Stimulated activated CD8-positive, alpha-beta memory T cell treated with anti-CD3 and anti-CD28 coated beads, Interleukin-7, amount 100 ng/mL, for 4 hours (primary cell): ENCODE data around the gene HCN2.
"Not testable (repeated sequence)": the region's sequence is repeated elsewhere in the genome, so short reads cannot be mapped to it uniquely, and the experiment has no call there.

Source experiments
- DNase-seq, 2 donors: peaks; one replicate each; pipeline ENCODE4 v3.0.0-alpha.2; 2020; ENCODE audit warnings: low read depth in 2 of 2

HCN2 gene

DNA sequence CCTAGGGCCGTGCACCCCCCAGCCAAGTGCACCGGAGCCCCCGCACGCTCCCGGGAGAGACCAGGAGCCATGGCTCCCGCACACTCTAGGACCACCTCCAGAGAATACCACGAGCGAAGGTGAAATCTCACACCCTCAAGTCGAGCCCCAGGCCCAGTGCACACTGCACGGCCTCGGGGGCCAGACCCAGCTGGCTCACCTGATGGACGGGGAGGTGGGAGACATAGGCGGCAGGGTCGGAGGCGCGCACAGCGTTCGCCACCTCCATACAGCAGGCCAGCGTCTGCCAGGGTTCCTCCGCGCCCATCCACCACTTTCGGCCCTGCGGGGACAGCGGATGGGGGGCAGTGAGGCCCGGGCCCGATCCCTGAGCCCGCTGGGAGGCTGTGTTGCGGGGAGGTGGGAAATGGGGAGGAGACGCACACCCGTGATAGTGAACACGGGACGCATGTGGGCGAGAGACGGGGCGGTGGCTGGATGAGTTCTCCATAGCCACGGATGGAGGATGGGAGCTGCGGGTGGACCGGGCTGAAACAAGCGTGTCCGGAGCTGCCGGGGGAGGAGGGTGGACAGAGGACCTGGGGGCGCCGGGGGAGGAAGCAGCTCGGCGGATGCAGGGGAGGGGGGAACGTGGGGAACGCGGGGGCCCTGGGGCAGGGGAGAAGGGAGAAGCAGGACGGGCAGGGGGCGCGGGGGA, 30.6 kb downstream of the HCN2 start:
- DNase-seq, result no peak

DNA sequence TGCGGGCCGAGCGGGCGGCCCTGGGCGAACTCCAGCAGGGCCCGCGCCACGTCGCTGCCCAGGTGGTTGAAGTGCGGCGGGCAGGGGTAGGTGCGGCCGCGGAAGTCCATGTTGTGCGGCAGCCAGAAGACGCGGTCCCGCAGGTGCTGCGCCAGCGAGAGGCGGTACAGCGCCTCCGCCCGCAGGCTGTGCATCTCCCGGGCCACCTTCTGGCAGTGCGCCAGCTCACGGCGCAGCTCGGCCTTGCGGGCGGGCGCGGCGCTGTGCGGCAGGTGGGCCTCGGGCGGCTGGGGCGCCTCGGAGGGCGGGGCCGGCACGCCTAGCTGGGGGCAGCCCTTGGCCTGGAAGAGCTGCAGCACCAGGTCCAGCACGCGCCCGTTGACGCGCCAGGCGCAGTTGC, 31.5 kb downstream of the HCN2 start:
- not testable (repeated sequence) for DNase-seq

DNA sequence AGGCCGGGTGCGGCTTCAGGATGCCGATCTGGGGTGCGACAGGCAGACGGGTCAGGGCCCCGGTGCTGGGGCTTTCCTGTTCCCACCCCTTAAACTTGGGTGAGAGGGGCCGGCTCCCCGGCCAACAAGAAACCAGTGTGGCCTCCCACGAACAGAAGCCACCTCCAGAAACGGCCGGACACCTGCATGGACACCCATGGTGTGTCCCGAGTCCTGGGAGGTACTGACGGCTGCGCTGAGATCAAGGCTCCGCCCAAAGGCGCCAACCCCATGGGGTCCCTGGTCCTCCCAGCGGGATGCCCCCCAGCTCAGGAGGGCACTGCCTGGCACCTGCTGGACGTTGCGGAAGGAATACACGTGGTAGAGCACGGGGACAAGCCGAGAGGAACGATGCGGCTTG, 32.1 kb downstream of the HCN2 start:
- no peak for DNase-seq

DNA sequence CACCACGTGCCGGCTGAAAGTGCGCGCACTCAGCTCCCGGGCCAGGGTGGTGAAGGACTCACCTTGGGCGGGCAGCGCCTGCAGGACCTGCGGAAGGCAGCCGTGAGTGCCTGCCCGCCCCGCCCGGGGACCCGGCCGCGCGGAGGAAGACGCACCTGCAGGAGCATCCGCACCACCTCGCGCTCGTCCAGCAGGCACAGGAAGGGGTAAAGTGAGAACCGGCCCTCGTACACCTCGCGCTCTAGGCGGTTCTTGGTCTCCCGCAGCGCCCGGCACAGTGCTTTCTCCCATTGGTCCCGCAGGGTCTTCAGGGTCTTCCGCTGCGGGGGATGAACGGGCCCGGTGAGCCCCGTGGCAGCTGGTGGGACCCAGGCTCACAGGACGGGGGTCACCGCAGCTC, 33.0 kb downstream of the HCN2 start:
- DNase-seq, result no peak

DNA sequence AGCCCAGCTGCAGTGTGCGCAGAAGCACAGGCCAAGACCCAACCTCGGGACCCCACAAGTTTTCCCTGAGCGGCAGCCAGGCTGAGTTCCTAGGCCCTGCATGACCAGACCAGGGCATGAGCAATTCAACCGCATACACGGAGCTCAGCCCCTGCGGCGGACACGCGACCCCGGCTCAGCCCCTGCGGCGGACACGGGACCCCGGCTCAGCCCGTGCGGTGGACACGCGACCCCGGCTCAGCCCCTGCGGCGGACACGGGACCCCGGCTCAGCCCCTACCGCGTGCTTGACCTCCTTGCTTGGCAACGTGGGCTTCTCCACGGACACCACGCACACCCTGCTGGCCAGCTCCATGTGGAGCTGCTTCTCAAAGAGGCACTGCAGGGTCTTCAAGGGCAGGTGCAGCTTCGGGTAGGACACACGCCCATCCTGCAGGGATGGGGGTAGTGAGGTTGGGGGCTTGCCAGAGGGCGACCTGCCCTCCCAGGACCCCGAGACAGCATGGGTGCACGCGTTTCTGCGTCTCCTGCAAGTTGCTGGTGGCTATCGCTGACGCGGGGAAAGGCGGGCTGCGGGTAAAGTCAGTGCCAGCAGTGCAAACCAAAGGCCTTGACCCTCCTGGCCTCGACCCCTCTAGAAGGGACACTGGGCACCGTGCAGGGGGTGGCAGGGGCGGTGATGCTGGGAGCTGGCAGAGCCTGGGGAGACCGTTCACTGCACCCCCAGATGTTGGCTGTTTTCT, 33.7 kb downstream of the HCN2 start:
- DNase-seq, result no peak

DNA sequence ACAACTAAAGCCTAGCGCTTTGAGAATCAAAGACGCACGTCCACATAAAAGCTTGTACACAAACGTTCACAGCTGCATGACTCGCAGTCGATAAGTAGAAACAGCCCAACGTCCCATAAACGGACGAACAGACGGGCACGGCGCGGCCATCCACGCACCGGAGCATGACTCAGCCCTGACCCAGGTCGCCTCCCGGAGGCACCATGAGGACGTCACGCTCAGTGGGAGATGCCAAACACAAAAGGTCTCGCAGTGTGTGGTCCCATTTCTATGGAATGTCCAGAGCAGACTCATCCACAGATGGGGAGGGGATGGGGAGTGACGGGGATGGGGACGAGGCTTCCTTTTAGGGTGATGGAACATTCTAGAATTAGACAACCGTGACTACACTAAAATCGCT, 34.3 kb downstream of the HCN2 start:
- no peak for DNase-seq

DNA sequence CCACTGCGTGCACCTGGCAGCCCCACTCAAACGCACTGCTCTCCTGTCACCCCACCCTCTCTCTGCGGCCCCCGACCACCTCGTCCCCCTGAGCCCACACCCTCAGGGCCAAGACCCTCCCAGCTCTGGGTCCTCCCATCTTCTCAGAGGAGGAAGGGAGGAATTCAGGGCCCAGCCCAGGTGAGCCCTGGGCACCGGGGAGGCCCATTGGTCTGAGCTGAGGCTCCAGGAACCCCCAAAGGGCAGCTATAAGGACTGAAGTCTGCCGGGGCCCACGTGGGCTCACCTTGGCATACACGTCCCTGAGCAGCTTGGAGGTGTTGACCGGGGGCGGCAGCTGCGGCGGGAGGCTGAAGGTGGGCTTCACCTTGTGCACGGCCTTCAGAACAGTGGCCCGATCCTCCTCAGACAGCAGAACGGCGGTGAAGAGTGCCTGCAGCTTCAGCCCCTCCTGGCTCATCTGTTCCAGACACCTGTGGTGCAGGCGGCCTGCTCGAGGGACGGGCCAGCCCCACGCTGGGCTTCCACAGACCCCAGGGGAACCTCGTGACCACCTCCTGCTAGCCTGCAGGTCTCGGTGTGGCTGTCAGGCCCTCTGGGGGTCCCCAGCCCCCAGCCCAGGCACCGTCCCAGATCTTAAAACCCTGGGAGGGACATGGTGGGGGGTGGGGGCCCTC, 34.9 kb downstream of the HCN2 start:
- no peak for DNase-seq

DNA sequence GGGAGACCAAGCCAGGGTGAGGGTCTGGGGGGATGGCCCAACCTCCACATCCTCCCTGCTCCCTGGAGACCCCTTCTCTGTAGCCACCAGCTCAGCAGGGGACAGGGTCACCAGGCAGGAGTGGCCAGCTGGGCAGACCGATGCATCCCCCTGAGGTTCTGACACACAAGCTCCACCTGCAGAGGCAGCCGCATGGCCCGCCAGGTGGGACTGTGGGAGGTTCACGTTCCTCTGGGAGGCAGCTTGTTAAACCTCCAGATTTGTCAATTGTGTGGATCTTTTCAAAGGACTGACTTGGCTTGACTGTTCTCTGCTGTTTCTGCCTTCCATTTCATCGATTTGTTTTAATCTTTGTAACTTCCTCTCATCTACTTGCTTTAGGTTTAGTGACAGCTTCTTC, 35.6 kb downstream of the HCN2 start:
- no peak for DNase-seq

DNA sequence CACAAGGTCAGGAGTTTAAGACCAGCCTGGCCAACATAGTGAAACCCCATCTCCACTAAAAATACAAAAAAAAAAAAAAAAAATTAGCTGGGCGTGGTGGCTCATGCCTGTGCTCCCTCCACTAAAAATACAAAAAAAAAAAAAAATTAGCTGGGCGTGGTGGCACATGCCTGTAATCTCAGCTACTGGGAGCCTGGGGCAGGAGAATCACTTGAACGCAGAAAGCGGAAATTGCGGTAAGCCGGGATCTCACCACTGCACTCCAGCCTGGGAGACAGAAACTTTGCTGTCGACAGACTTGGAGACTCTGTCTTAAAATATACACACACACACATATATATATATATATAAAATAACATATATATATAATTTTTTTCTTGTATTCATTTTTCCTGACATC, 36.9 kb downstream of the HCN2 start:
- not testable (repeated sequence) for DNase-seq

DNA sequence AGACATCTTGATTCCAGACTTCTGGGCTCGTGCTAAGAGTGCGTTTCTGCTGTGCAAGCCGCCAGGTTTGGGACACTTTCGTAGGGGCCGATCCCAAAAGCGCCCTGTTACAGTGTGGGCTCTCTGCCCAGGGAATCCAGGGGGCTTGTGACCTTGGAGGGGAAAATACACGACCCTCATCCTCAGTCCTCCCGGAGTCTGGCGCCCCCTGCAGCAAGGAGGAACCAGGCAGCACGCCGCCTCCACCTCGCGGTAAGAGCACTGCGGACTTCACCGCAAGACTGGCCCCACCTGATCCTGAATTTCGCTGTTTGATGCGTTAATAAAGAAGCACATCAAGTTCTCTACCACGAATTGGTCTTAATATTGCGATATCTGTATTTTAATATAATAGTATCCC, 38.5 kb downstream of the HCN2 start:
- DNase-seq, result no peak

DNA sequence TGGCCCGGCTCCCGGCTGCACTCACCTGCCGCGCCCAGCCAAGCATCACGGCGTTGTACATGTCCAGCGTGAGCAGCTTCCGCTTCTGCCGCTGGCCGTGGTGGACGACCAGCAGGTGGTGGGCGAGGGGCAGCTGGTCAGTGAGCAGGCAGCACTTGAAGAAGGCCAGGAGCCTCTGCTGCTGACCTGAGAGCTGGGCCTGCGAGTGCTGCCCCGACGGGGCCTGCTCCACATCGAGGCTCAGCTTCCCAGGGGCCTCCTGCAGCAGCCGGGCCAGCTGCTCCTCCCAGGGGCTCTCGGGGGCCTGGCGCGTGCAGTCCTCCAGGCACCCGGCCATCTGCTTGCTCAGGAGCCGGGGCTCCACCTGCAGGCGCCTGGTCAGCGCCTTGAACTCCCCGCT, 39.8 kb downstream of the HCN2 start:
- DNase-seq, result not testable (repeated sequence)

DNA sequence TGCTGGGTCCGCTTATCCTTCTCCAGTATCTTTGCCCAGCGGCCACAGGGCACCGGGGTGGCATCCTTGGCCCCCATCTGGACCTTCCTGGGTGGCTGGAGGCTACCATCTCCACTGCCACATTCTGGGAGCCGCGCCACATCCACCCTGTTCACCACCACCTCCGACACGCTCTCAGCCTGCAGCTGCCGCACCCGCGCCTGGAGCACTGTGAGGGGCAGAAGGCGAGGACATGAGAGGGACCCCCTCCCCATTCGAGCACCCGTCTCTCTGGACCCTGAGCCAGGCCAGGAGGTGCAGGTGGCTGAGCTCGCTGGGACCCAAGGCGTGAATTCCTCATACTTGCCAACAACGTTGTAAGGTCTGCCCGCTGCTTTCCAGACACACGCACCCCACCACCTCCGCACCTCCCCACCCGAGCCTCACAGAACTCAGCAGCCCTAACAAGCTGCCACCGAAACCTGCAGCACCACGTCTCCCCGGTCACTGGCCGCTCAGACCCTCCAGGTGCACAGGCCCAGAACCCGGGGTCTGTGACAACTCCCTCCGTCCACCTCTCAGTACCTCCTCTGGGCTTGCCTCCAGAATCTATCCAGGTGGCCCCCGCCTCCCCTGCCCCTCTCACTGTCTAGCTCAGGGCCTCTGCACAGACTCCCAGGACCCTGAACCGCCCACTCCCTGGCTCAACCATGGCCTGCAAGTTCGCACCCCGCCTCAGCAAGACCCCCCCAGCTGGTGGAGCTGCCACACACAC, 40.5 kb downstream of the HCN2 start:
- DNase-seq, result no peak

DNA sequence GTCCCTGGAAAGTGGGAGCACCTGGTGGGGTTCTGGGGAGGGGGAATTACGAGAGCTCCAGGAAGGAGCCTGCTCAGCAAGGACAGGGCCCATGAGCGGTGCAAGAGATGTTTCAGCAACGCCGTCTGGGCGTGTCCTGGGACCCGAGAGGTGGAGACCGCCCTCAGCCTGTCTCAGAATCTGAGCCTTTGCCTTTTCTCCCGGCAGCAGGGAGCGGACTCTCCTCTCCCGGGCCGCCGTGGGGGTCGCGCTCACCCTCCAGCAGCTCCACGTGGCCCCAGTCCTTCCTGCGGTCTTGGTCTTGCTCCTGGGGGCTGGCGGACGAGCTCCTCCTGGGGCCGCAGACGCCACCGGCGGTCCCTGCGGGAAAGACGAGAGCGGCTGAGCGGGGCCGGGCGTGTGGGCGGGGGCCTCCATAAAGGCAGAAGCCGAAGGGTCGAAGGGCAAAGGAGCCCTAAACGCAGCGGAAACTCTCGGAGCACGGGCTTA, 42.9 kb downstream of the HCN2 start:
- DNase-seq, result no peak

DNA sequence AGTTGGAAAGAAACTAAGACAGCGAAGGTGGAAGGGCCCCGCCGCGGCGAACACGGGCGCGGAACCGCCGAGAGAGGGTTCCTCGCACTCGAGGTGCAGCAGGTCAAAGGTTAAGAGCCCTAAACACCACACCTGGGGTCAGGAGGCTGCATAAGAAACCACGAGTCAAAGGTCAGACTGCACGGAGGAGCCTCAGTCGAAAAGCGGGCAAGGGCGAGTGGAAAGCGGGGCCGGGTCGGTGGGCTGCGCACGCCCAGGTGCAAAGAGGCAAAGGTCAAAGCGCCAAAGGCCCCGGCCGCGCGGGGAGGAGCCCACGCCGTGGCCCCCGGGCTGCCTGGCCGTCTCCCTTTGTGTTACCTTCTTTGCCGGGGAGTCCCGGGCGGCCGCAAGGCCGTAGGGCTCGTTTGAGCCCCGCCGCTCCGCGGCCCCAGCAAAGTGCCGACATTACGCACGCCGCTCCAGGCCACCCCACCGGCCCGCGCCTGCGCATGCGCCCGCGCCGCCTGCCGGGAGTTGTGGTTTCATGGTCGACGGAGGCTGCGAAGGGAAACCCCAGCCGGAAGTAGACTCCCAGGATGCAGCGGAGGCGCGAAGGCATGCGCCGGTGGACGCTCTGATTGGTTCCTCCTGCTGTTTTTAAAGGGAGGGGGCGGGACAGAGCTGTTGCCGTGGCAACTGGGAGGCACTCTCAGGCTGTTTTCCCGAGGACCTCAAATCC, 43.5 kb downstream of the HCN2 start, which contains the start of gene POLRMT:
TSS of gene POLRMT (minus strand) at position 470 of the 718 bp plus-strand sequence. CDS start at position 445, 25 bp downstream.
- peak; percentile 95 for DNase-seq

DNA sequence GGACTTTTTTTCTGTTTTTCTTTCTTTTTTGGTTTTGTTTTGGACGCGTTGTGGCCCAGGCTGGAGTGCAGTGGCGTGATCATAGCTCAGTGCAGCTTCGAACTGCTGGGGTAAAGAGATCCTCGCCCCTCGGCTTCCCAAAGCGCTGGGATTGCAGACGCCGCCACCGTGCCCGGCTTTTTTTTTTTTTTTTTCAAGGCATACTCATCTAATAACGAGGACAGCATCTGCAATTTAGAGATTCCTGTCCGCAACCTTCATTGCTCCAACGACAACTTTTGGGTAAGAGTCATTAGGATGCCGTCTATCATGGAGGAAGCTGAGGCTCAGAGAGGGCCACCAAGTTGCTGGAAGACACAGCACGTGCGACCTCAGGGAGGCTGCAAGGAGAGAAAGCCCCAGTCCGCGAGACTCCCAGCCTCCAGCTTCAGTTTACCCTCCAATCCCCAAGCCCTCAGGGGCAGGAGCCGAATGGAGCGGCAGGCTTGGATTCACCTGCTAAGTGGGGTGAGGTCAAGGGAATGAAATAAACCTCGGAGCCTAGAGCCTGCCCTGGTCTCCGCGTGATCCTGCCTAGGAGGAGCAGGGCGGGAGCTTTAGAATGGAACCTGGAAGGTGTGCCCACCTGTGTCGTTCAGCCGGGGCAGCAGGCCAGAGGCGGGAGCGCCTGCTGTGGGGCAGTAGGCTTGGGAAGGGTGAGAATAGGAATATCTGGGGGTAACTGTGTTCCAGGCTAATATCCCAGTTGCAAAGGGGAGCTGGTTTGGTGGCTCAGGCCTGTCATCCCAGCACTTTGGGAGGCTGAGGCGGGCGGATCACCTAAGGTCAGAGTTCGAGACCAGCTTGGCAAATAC, 44.3 kb downstream of the HCN2 start:
- DNase-seq, result no peak

DNA sequence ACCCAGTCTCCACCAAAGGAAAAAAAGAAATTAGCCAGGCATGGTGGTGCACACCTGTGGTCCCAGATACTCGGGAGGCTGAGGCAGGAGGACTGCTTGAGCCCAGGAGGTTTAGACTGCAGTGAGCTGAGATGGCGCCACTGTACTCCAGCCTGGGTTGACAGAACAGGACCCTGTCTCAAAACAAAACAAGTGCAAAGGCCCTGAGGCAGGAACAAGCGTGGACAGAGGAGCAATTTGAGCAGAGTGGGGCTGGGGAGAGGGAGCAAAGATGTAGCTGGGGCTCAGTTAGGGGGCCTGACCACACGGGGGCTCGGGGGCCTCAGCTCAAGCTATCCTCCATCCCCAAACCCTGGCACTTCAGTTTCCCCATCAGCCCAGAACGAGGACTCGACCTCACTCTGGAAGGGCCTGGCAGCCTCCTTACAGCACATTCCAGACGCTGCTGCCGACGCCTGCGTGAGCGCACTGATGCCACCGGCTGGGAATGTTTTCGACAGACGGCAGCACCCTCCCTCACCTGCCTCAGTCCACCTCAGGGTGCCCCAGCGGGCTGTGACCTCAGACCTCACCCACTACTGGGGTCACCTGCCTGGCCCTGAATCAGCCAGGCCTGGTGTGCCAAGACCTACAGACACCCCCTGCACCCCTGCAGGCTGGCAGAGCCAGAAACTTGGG, 45.4 kb downstream of the HCN2 start:
- DNase-seq, result no peak

DNA sequence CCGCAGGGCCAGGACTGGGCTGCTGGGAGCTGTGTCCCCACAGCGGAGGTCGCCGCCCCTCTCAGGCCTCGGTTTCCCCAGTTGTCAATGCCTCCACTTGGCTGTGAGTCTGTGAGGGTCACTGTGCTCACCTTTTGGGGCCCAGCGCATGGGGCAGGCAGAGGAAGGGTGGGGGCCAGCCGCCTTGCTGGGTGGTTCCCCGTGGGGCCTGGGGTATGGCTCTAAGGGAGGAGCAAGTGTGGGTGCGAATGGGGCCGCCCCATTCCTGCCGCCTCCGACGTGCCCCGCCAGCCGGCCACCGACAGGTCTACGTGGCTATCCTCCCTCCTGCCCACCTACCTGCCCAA, 49.2 kb downstream of the HCN2 start:
- no peak for DNase-seq

DNA sequence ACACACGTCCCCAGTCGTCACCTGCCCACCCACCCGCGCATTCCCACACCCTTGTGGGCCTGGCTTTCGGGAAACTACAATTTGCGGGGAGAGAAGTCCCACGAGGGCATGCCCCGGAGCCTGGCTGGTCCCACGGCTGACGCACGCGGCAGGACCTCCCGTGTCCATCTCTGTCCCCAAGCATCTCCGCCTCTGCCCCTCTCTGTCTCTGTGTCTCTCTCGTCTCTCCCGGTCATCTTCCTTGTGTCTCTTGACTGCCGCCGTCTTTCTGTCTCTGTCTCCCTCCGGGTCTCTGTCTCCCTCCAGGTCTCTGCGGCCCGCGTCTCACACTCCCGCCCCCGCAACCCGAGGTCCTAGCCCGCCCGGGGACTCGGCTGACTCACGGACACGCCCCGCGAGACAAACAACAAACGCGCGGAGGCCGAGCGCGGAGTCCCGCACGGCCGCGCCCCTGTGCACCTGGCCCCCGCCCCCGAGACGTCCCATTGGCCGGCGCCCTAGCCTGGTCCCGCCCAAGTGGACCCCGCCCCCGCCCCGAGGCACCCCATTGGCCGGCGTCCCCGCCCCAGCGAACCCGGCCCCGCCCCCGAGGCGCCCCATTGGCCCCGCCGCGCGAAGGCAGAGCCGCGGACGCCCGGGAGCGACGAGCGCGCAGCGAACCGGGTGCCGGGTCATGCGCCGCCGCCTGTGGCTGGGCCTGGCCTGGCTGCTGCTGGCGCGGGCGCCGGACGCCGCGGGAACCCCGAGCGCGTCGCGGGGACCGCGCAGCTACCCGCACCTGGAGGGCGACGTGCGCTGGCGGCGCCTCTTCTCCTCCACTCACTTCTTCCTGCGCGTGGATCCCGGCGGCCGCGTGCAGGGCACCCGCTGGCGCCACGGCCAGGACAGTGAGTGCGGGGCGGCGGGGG, 49.8 kb downstream of the HCN2 start, which contains the start of gene FGF22:
TSS of gene FGF22 (plus strand) at position 627 of the 908 bp plus-strand sequence. CDS start at position 674, 47 bp downstream.
- DNase-seq, result peak; percentile 91 to 96

DNA sequence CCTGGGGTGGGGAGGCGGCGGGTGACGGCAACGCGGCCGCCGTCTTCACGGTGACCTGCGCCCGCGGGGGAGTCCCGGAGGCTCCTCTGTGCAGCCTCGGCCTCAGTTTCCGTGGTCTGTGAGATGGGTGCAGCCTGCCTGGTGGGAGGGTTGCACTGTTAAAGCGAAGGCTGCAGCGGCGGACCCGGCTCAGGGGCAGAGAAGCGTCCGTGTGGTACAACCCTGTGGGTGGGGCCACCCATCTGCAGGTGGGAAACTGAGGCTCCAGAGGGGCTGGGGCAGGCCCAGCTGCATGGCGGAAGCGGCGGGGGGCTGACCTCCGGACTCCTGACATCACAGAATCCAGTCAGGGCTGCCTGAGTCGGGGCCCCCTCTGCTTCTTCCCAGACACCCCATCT, 50.5 kb downstream of the HCN2 start:
- DNase-seq, result no peak
